OCI-LY7 (cell line): Measurements from ENCODE around the gene NOTCH3.

Experiments used
- EZH2phosphoT487 ChIP-seq: fragments of 200-600 bp; sonication (generic); IDR thresholded peaks from 2 replicates; pipeline ENCODE4 v1.6.1; 2018; ENCODE audit warnings: low read depth, borderline replicate concordance, mild to moderate bottlenecking, mixed run types, antibody characterized with exemption, low read length, moderate library complexity, mixed read lengths
- TF ChIP-seq, protein P1 (sequence below): fragments of 200-600 bp; sonication (generic); conservative IDR thresholded peaks from 2 replicates; pipeline ENCODE4 v1.5.1; 2014; ENCODE audit warnings: mild to moderate bottlenecking, antibody characterized with exemption, low read length, moderate library complexity, mixed read lengths

DNA sequence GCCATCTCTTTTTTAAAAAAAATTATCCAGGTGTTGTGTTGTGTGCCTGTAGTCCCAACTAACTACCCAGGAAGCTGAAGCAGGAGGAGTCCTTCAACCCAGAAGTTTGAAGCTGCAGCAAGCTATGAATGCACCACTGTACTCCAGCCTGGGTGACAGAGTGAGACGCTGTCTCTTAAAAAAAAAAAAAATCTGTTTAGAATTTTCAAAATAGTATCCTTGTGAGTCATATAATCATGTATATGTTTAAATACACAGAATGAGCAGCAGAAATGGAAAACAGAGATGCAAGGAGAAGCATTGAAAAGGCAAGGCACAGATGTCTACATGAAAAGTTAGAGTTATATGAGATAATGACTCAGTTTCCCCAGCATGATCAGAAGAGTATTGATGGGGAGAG, 62.4 kb downstream of the NOTCH3 start:
- TF ChIP-seq, protein P1, sequence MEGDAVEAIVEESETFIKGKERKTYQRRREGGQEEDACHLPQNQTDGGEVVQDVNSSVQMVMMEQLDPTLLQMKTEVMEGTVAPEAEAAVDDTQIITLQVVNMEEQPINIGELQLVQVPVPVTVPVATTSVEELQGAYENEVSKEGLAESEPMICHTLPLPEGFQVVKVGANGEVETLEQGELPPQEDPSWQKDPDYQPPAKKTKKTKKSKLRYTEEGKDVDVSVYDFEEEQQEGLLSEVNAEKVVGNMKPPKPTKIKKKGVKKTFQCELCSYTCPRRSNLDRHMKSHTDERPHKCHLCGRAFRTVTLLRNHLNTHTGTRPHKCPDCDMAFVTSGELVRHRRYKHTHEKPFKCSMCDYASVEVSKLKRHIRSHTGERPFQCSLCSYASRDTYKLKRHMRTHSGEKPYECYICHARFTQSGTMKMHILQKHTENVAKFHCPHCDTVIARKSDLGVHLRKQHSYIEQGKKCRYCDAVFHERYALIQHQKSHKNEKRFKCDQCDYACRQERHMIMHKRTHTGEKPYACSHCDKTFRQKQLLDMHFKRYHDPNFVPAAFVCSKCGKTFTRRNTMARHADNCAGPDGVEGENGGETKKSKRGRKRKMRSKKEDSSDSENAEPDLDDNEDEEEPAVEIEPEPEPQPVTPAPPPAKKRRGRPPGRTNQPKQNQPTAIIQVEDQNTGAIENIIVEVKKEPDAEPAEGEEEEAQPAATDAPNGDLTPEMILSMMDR, result no peak
- TF ChIP-seq EZH2phosphoT487, result no peak
